Esophagus squamous epithelium (tissue), 5 donors: ENCODE data around the gene PCNX4. TPM values are rescaled to one million over a fixed set of nuclear protein-coding genes. Genes with fewer than 3 reads are reported as not detected.

ENCODE experiments used
- DNase-seq: peaks from one replicate; lab custom pipeline; 2025; lab: John Stamatoyannopoulos, UW
- H3K27ac ChIP-seq, 4 donors: fragments of 200-600 bp; sonication (generic); one replicate each; pipeline ENCODE4 v1.5.1; 2016 to 2019; ENCODE audit warnings: mild to moderate bottlenecking in 1 of 4
- H3K27me3 ChIP-seq, 4 donors: fragments of 200-600 bp; sonication (generic); 1 replicate in 3 of 4; 2 replicates in 1 of 4; pipeline versions ENCODE4 v1.5.1 to v1.6.0; 2017 to 2021; ENCODE audit warnings: antibody characterized with exemption in 1 of 4
- H3K36me3 ChIP-seq, 3 donors: fragments of 200-600 bp; sonication (generic); one replicate each; pipeline ENCODE4 v1.5.1; 2016 to 2019
- H3K4me1 ChIP-seq, 3 donors: fragments of 200-600 bp; sonication (generic); one replicate each; pipeline ENCODE4 v1.5.1; 2017 to 2019
- H3K4me3 ChIP-seq, 4 donors: fragments of 200-600 bp; sonication (generic); 1 replicate in 3 of 4; 2 replicates in 1 of 4; pipeline ENCODE4 v1.5.1; 2016 to 2019; ENCODE audit warnings: mild to moderate bottlenecking in 2 of 4, moderate library complexity in 1 of 4
- H3K9me3 ChIP-seq, 3 donors: fragments of 200-600 bp; sonication (generic); one replicate each; pipeline ENCODE4 v1.5.1; 2016 to 2019
- POLR2A ChIP-seq, 4 donors: fragments of 450-650 bp; IDR thresholded peaks; one replicate each; pipeline ENCODE4 v1.6.1; 2017; ENCODE audit warnings: antibody characterized with exemption in 4 of 4, mild to moderate bottlenecking in 4 of 4, moderate library complexity in 3 of 4
- WGBS, 2 donors: methylation state at CpG; one replicate each; pipeline ENCODE4 v1.1.5; 2018; 5-methylcytosine and 5-hydroxymethylcytosine counted together
- intact Hi-C: fragments of 100-400 bp; cut with DNase I; formaldehyde crosslinking; loops from one replicate; pipeline ENCODE4 v1.15.0; 2022
- total RNA-seq, 4 donors: library from RNA; depleted of rRNA; stranded (reverse); fragments of >200 nt; gene quantifications; one replicate each; pipeline ENCODE4 v1.1.0, GENCODE V29; 2016
- TF ChIP-seq, protein P1 (sequence below), 6 experiments: fragments of 450-650 bp in 4 of 6; fragments of 200-600 bp in 2 of 6; sonication (generic) in 2 of 6; IDR thresholded peaks; one replicate each; pipeline ENCODE4 v1.5.1; 2016 to 2019; ENCODE audit warnings: antibody characterized with exemption in 6 of 6, mild to moderate bottlenecking in 4 of 6, moderate library complexity in 4 of 6
- donor health status: DM: yes; HTN: yes; CAD: no.

The PCNX4 gene
- total RNA-seq, 4 donors from 2014 or later: 9.4 to 31.1 (median 18.7) TPM

- intact Hi-C loops: loop anchor here (10.0 kb wide), 1 partner anchor 69 kb away; the partner anchor contains the start of gene PCNX4
- Histone ChIP-seq H3K4me1 (peaks cover 9 to 57% (median 18%) of the 10 kb centered on the region in 3 donors), H3K4me3 (peak overlapping the region in 2 of 4 donors; percentile 84 to 89), H3K9me3 (no peaks in the 10 kb centered on the region), H3K36me3 (no peaks in the 10 kb centered on the region), H3K27me3 (no peaks in the 10 kb centered on the region), H3K27ac (peak overlapping the region in 1 of 4 donors; percentile 97)
- no peak for DNase-seq
- WGBS, 2 donors: 69 to 74% methylated on average over 6 of the region's 6 CpGs
- TF ChIP-seq POLR2A (IDR thresholded peaks at IDR 0.05): no peak
- TF ChIP-seq, protein P1, sequence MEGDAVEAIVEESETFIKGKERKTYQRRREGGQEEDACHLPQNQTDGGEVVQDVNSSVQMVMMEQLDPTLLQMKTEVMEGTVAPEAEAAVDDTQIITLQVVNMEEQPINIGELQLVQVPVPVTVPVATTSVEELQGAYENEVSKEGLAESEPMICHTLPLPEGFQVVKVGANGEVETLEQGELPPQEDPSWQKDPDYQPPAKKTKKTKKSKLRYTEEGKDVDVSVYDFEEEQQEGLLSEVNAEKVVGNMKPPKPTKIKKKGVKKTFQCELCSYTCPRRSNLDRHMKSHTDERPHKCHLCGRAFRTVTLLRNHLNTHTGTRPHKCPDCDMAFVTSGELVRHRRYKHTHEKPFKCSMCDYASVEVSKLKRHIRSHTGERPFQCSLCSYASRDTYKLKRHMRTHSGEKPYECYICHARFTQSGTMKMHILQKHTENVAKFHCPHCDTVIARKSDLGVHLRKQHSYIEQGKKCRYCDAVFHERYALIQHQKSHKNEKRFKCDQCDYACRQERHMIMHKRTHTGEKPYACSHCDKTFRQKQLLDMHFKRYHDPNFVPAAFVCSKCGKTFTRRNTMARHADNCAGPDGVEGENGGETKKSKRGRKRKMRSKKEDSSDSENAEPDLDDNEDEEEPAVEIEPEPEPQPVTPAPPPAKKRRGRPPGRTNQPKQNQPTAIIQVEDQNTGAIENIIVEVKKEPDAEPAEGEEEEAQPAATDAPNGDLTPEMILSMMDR (IDR thresholded peaks at IDR 0.05): no peak
Observed at GRCh38 chr14:60163693-60164092, 72.0 kb downstream of the PCNX4 start.

DNA sequence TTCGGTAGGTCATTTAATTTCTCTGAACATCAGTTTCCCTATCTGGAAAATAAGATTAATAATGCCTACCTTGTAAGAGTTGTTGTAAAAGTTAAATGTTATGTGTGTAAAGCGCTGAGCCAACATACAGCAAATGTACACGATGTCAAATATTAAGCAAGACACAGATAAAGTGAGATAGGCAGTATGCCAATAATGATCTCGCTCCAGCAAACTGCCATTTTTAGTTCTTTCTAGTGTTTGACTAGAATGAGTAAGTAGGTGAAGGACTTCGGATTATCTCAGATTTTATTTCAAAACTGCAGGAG, 72.6 kb downstream of the PCNX4 start:
- peak overlapping the region; percentile 91 to 97 (median 95) for H3K27ac ChIP-seq
- no peak for DNase-seq
- no peaks in the 10 kb centered on the region for H3K27me3 ChIP-seq
- H3K4me1 ChIP-seq: peaks cover 9 to 57% (median 18%) of the 10 kb centered on the region in 3 donors
- TF ChIP-seq POLR2A (IDR thresholded peaks at IDR 0.05): no peak
- TF ChIP-seq, protein P1 (IDR thresholded peaks at IDR 0.05): no peak
- intact Hi-C loops: loop anchor here (10.0 kb wide), 1 partner anchor 70 kb away; the partner anchor contains the start of gene PCNX4
- H3K36me3 ChIP-seq: no peaks in the 10 kb centered on the region
- H3K9me3 ChIP-seq: no peaks in the 10 kb centered on the region
- 9 to 15% methylated on average over 5 of the region's 5 CpGs for WGBS, 2 donors
- H3K4me3 ChIP-seq: peak overlapping the region; percentile 72 to 89 (median 82)

DNA sequence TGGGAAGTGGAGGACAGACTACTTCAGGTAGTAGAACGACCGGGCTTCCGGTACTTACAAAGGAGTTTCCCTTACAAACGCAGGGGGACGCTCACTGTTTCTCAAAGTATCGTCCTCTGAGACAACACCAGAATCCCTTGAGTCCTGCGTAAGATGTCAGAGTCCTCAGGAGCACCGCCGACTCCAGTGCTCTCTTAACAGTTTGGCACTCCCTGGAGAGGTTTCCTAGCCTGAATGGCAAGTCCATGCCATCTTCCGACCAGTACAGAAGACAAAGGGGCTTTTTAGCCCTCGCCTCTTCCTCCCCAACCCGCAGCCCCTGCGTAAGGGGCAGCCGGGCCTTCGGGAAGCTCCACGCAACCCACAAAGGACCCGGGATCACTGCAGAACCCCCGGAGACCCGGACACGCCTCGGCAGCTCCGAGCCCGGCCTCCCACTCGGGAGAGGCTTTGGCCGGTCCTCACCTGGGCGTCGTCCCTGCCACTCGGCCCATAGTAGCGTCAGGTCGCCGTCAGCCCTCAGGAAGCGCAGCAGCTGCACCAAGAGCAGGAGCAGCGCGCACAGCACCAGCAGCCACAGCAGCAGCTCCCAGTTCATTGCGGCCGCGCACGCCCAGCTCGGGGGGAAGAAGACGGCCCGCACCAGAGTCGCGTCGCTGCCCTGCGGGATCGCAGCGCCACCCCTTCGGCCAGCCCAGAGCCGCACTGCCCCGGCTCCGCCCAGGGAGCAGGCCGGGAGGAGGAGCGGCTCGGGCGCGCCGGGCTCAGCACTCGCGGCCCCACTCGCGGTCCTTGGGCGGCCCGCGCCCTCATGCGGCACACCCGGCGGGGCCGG, 73.2 kb downstream of the PCNX4 start, which contains the start of gene DHRS7:
Gene DHRS7 (minus strand): TSS at position 687 of the 835 bp plus-strand sequence. CDS start 89 bp downstream, at position 598.
- H3K9me3 ChIP-seq: no peaks in the 10 kb centered on the region
- intact Hi-C loops: loop anchor here (10.0 kb wide), 1 partner anchor 70 kb away; the partner anchor contains the start of gene PCNX4
- H3K4me1 ChIP-seq: peaks cover 9 to 56% (median 18%) of the 10 kb centered on the region in 3 donors
- 0% methylated on average over 9 to 31 of the region's 68 CpGs for WGBS, 2 donors
- no peaks in the 10 kb centered on the region for H3K27me3 ChIP-seq
- DNase-seq: no peak
- H3K36me3 ChIP-seq: no peaks in the 10 kb centered on the region
- peak within 1 kb of the TSS; percentile 91 to 97 (median 95) for H3K27ac ChIP-seq
- TF ChIP-seq POLR2A (IDR thresholded peaks at IDR 0.05): peak in 2 of 4 donors; percentile 55 to 71
- TF ChIP-seq, protein P1 (IDR thresholded peaks at IDR 0.05): peak in 5 of 6 experiments; percentile 39 to 60 (median 49)
- H3K4me3 ChIP-seq: peak within 1 kb of the TSS; percentile 72 to 89 (median 82)

- intact Hi-C loops: loop anchor here (10.0 kb wide), 1 partner anchor 71 kb away; the partner anchor contains the start of gene PCNX4
- TF ChIP-seq, protein P1 (IDR thresholded peaks at IDR 0.05): peak in 1 of 6 experiments; percentile 27
- no peak for TF ChIP-seq POLR2A (IDR thresholded peaks at IDR 0.05)
- no peak for DNase-seq
- Histone ChIP-seq H3K27ac (peak overlapping the region; percentile 91 to 97 (median 95)), H3K36me3 (no peaks in the 10 kb centered on the region), H3K9me3 (no peaks in the 10 kb centered on the region), H3K4me3 (peak overlapping the region; percentile 72 to 89 (median 82)), H3K4me1 (peaks cover 9 to 53% (median 18%) of the 10 kb centered on the region in 3 donors), H3K27me3 (no peaks in the 10 kb centered on the region)
- 0 to 3% methylated on average over 4 of the region's 4 CpGs for WGBS, 2 donors
Observed at GRCh38 chr14:60165547-60165876, 73.8 kb downstream of the PCNX4 start.

DNA sequence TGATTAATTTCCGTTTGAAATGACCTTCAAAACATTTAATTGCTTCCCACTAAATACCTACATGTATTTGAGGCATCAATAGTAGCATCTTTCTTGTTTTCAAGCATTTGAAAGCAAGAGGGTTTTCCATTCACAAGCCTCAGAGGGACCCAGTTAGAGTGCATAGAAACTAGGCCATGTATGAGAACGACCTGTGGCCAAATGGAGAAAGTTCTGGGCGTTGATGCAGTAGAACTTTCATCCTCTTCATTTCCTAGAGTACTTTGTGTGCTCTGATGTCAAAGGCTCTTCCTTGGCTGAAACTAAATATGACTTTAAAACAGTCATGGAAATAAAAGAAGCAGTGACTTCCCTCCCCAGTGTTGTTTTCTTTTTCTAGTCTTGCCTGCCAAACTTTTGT, 74.4 kb downstream of the PCNX4 start:
- no peaks in the 10 kb centered on the region for H3K9me3 ChIP-seq
- H3K4me3 ChIP-seq: no peak overlapping the region
- H3K27ac ChIP-seq: peak overlapping the region; percentile 91 to 97 (median 95)
- intact Hi-C loops: loop anchor here (10.0 kb wide), 1 partner anchor 71 kb away; the partner anchor contains the start of gene PCNX4
- TF ChIP-seq, protein P1 (IDR thresholded peaks at IDR 0.05): no peak
- TF ChIP-seq POLR2A (IDR thresholded peaks at IDR 0.05): no peak
- no peaks in the 10 kb centered on the region for H3K36me3 ChIP-seq
- no peak for DNase-seq
- WGBS, 2 donors: 41 to 62% methylated on average over 3 of the region's 3 CpGs
- H3K4me1 ChIP-seq: peaks cover 9 to 46% (median 18%) of the 10 kb centered on the region in 3 donors
- H3K27me3 ChIP-seq: no peaks in the 10 kb centered on the region
